NB4 (cell line): ENCODE measurements around the gene HRG.

Experiments
- DNase-seq: peaks from one replicate; pipeline ENCODE4 v3.0.0; 2010; ENCODE audit warnings: low read depth
- H3K4me3 ChIP-seq: one replicate; pipeline ENCODE4 v1.5.1; 2011; ENCODE audit warnings: mild to moderate bottlenecking, low read depth, low read length, moderate library complexity
- MYC ChIP-seq: IDR thresholded peaks from 2 replicates; pipeline ENCODE4 v1.6.1; 2011; ENCODE audit warnings: low read depth, low read length
- POLR2A ChIP-seq: IDR thresholded peaks from 2 replicates; pipeline ENCODE4 v1.6.1; 2011; ENCODE audit warnings: mild to moderate bottlenecking; ENCODE audit not compliant: insufficient read length; ENCODE audit errors: extremely low read depth
- TF ChIP-seq, protein P1 (sequence below): IDR thresholded peaks from 2 replicates; pipeline ENCODE4 v1.6.1; 2011; ENCODE audit warnings: low read depth, low read length
- TF ChIP-seq, protein P2 (sequence below): IDR thresholded peaks from one replicate; pipeline ENCODE4 v1.5.1; 2012; ENCODE audit warnings: low read depth, low read length

HRG gene

DNA sequence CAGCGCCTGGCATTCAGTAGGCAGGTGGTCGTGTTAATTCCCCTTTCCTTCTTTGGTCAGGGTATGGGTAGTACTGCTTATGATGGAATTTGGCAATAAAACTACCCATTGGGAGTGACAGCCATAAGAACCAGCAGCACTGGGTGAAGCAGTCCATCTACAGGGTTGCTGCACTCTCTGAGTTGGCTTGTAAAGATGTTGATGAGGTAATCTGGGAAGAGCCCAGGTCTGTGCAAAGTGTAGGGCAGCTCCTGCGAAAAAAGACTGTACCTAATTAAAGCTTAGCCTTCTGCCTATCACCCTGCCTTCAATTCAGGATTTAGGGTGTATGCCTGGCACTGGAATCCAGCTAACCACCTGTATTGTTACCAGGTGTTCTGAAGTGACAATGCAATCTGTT is 30.3 kb upstream of the HRG start:
- H3K4me3 ChIP-seq = no peak overlapping the region
- TF ChIP-seq MYC (no peak), POLR2A (no peak)
- TF ChIP-seq, protein P1, sequence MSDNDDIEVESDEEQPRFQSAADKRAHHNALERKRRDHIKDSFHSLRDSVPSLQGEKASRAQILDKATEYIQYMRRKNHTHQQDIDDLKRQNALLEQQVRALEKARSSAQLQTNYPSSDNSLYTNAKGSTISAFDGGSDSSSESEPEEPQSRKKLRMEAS = no peak
- TF ChIP-seq, protein P2, sequence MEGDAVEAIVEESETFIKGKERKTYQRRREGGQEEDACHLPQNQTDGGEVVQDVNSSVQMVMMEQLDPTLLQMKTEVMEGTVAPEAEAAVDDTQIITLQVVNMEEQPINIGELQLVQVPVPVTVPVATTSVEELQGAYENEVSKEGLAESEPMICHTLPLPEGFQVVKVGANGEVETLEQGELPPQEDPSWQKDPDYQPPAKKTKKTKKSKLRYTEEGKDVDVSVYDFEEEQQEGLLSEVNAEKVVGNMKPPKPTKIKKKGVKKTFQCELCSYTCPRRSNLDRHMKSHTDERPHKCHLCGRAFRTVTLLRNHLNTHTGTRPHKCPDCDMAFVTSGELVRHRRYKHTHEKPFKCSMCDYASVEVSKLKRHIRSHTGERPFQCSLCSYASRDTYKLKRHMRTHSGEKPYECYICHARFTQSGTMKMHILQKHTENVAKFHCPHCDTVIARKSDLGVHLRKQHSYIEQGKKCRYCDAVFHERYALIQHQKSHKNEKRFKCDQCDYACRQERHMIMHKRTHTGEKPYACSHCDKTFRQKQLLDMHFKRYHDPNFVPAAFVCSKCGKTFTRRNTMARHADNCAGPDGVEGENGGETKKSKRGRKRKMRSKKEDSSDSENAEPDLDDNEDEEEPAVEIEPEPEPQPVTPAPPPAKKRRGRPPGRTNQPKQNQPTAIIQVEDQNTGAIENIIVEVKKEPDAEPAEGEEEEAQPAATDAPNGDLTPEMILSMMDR = no peak
- no peak for DNase-seq

DNA sequence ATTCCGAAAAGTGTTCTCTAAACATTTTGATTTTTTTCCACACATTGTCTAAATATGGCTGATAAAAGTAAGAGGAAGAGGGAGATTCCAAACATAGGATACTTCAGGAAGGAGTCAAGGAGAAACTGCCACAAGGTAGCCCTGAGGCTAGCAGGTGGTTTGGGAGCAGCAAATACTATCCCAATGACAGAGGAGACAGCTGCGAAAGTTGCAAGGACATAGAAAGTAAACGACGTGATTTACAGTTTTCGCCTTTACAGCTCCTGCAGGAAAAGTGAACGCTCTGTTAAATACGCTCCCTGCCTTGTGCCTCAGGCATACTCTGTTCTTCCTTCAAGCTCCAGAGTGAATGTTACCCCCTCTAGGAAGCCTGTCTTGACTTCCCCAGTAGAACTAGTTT is 29.3 kb upstream of the HRG start:
- no peak overlapping the region for H3K4me3 ChIP-seq
- DNase-seq = no peak
- TF ChIP-seq MYC (no peak), POLR2A (no peak)
- TF ChIP-seq, protein P1 = no peak
- TF ChIP-seq, protein P2 = no peak

DNA sequence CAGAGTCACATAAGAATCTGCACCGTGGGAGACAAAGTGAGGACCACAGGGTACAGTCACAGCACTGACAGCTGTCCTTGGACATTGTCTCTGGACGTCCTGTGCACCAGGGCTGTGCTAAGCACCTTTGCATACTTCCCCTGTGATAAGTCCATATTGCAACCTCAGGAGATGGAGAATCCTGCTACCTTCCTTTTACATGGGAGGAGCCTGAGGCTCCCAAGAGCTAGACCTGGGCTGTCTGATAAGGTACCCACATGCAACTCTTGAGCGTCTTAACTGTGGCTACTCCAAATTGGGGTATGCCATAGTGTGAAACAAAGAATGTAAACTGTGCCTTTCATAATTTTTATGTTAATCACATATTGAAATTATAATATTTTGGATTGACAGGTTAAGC is 28.1 kb upstream of the HRG start:
- TF ChIP-seq POLR2A = no peak
- TF ChIP-seq, protein P2 = no peak
- TF ChIP-seq, protein P1 = no peak
- TF ChIP-seq MYC = no peak
- DNase-seq = no peak
- H3K4me3 ChIP-seq = no peak overlapping the region

DNA sequence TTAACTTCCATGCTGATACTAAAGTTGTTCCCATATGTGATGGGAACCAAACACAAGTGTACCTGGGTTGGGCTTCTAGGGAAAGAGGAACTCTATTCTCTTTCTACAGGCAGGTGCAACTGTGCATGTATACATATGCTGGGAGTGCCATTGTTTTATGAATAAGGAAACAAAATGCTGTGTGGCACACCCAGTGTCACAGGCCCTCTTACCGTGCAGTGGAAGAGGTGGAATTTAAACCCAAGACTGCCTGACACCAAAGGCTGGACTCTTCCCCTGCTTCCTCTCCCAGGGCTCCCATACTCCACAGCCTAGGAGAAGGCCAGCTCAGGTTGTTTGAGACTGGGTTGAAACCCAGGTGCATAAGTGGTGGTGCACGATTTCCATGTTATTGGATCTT is 27.6 kb upstream of the HRG start:
- no peak for DNase-seq
- TF ChIP-seq POLR2A (no peak), MYC (no peak)
- TF ChIP-seq, protein P1 = no peak
- TF ChIP-seq, protein P2 = no peak
- H3K4me3 ChIP-seq = no peak overlapping the region

DNA sequence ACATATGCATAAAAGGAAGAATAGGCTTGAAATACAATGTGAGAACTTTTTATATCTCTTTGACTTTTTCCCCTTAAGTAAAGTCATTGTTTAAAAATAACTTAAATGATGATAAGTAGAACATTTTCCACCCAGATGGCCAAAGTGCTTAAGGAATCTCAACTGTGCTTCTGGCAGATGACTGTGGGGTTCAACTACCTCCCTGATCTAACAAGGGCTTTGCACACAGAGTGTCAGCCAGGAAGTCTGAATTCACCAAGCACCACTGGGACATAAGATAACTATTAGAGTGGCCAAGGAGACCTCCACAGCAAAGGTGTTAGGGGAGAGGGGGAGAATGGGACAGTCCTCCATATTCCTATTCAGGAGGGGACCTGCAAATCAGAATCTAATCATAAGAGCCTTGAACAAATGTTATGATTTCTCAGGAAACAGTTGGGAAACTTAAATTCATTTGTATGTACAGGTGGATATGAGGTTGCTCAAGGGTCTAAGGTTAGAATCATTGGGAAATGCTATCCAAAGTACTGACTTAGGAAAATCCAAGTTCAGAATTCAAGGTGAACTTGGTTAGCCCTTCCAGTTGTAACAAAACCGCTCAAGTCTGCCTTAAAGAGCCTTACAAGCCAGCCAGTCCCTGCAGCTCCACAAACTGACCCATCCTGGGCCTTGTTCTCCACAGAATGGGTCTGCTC is 25.9 kb upstream of the HRG start, which contains the start of gene FETUB:
FETUB (plus strand) TSS at position 622 of the 695 bp plus-strand sequence; CDS start at position 684, 62 bp downstream.
- H3K4me3 ChIP-seq = no peak within 1 kb of the TSS
- no peak for DNase-seq
- TF ChIP-seq, protein P2 = no peak
- TF ChIP-seq POLR2A = no peak
- TF ChIP-seq MYC = no peak
- TF ChIP-seq, protein P1 = no peak
